ENCODE results near the gene MR1. TPM values are rescaled to one million over a fixed set of nuclear protein-coding genes. Genes with fewer than 3 reads are reported as not detected.

The MR1 gene
- polyA plus RNA-seq, 1 donor (not counting 4 experiments of a cell fraction or from before 2014, with no cell fraction given) = 32.3 TPM

GRCh38 chr1:181012203-181012745 is 21.5 kb upstream of the MR1 start:
- FAIRE-seq = no peak
- no peaks in the 10 kb centered on the region for H3K9me3 ChIP-seq (ENCODE audit: control insufficient read depth, low read depth, low read length)
- H3K9me1 ChIP-seq (ENCODE audit: control insufficient read depth, extremely low read depth, insufficient read depth, low read length) = no peaks in the 10 kb centered on the region
- no peak overlapping the region for H3K4me2 ChIP-seq (ENCODE audit: control insufficient read depth, extremely low read depth, insufficient read depth, low read depth, low read length)
- no peak overlapping the region for H2AFZ ChIP-seq (ENCODE audit: control insufficient read depth, low read length)
- H4K20me1 ChIP-seq (ENCODE audit: control insufficient read depth, extremely low read depth, insufficient read depth, low read length) = no peaks in the 10 kb centered on the region
- dilution Hi-C loops (cut with MboI; ENCODE audit: extremely low pct_ligation_motif_present, low sequenced_read_pairs) = no loop called here
- H3K36me3 ChIP-seq (ENCODE audit: control insufficient read depth in 2 of 2, extremely low read depth in 1 of 2, insufficient read depth in 2 of 2, low read length in 2 of 2) = peaks cover 1 to 6% of the 10 kb centered on the region in 2 experiments
- H3K27me3 ChIP-seq (ENCODE audit: control insufficient read depth, extremely low read depth, insufficient read depth, low read length) = no peaks in the 10 kb centered on the region
- H3K4me3 ChIP-seq (ENCODE audit: control insufficient read depth in 2 of 3, extremely low read depth in 1 of 3, insufficient read depth in 2 of 3, low read depth in 1 of 3, low read length in 3 of 3) = no peak overlapping the region
- TF ChIP-seq EZH2 (IDR thresholded peaks at IDR 0.05; ENCODE audit: low read length) = no peak
- TF ChIP-seq CTCF (optimal IDR thresholded peaks at IDR 0.05 in 1 of 3, IDR thresholded peaks at IDR 0.05 in 1 of 3, conservative IDR thresholded peaks at IDR 0.05 in 1 of 3; ENCODE audit: extremely low read depth in 1 of 3, insufficient read depth in 2 of 3, low read length in 3 of 3) = no peak
- peaks cover 97% of the 10 kb centered on the region for H3K79me2 ChIP-seq (ENCODE audit: control insufficient read depth, insufficient read depth, low read length)
- no peak overlapping the region for H3K27ac ChIP-seq (ENCODE audit: control insufficient read depth, insufficient read depth, low read length)
- peaks cover 5% of the 10 kb centered on the region for H3K4me1 ChIP-seq (ENCODE audit: control insufficient read depth, extremely low read depth, insufficient read depth, low read length)
- H3K9ac ChIP-seq (ENCODE audit: control insufficient read depth, extremely low read depth, insufficient read depth, low read length) = no peak overlapping the region
- no peak for DNase-seq (ENCODE audit: low read depth, low spot score)

- H3K4me1 ChIP-seq (ENCODE audit: control insufficient read depth, extremely low read depth, insufficient read depth, low read length) = peaks cover 5% of the 10 kb centered on the region
- no peak overlapping the region for H3K27ac ChIP-seq (ENCODE audit: control insufficient read depth, insufficient read depth, low read length)
- dilution Hi-C loops (cut with MboI; ENCODE audit: extremely low pct_ligation_motif_present, low sequenced_read_pairs) = no loop called here
- FAIRE-seq (no peak), DNase-seq (ENCODE audit: low read depth, low spot score) (no peak)
- peaks cover 4% of the 10 kb centered on the region for H4K20me1 ChIP-seq (ENCODE audit: control insufficient read depth, extremely low read depth, insufficient read depth, low read length)
- no peaks in the 10 kb centered on the region for H3K27me3 ChIP-seq (ENCODE audit: control insufficient read depth, extremely low read depth, insufficient read depth, low read length)
- H3K4me2 ChIP-seq (ENCODE audit: control insufficient read depth, extremely low read depth, insufficient read depth, low read depth, low read length) = no peak overlapping the region
- H2AFZ ChIP-seq (ENCODE audit: control insufficient read depth, low read length) = no peak overlapping the region
- H3K9me1 ChIP-seq (ENCODE audit: control insufficient read depth, extremely low read depth, insufficient read depth, low read length) = no peaks in the 10 kb centered on the region
- H3K36me3 ChIP-seq (ENCODE audit: control insufficient read depth in 2 of 2, extremely low read depth in 1 of 2, insufficient read depth in 2 of 2, low read length in 2 of 2) = peaks cover 1 to 11% of the 10 kb centered on the region in 2 experiments
- no peak overlapping the region for H3K9ac ChIP-seq (ENCODE audit: control insufficient read depth, extremely low read depth, insufficient read depth, low read length)
- H3K4me3 ChIP-seq (ENCODE audit: control insufficient read depth in 2 of 3, extremely low read depth in 1 of 3, insufficient read depth in 2 of 3, low read depth in 1 of 3, low read length in 3 of 3) = no peak overlapping the region
- TF ChIP-seq EZH2 (IDR thresholded peaks at IDR 0.05; ENCODE audit: low read length) = no peak
- no peak for TF ChIP-seq CTCF (optimal IDR thresholded peaks at IDR 0.05 in 1 of 3, IDR thresholded peaks at IDR 0.05 in 1 of 3, conservative IDR thresholded peaks at IDR 0.05 in 1 of 3; ENCODE audit: extremely low read depth in 1 of 3, insufficient read depth in 2 of 3, low read length in 3 of 3)
- H3K9me3 ChIP-seq (ENCODE audit: control insufficient read depth, low read depth, low read length) = no peaks in the 10 kb centered on the region
- H3K79me2 ChIP-seq (ENCODE audit: control insufficient read depth, insufficient read depth, low read length) = peaks cover 97% of the 10 kb centered on the region
Observed at GRCh38 chr1:181013144-181013543, 20.6 kb upstream of the MR1 start.
